K562 (cell line): Measurements from ENCODE around the gene PPM1F. TPM values are rescaled to one million over a fixed set of nuclear protein-coding genes. Genes with fewer than 3 reads are reported as not detected.

Source experiments
- BACH1 ChIP-seq: fragments of 200-800 bp; sonication (Bioruptor generic); IDR thresholded peaks from 2 replicates; pipeline ENCODE4 v1.6.1; 2016; ENCODE audit warnings: missing genetic modification characterization, missing compliant biosample characterization
- CEBPG ChIP-seq, 3 experiments: fragments of 200-800 bp in 1 of 3; sonication (Bioruptor generic) in 1 of 3; sonication (generic) in 1 of 3; formaldehyde crosslinking in 1 of 3; IDR thresholded peaks in 2 of 3; conservative IDR thresholded peaks in 1 of 3; 2 replicates each; pipeline versions ENCODE4 v1.6.1 to v1.8.0; 2016 to 2022; ENCODE audit warnings: missing compliant biosample characterization in 2 of 3, missing genetic modification characterization in 2 of 3, mild to moderate bottlenecking in 1 of 3, missing genetic modification reagents in 1 of 3
- GATAD2B ChIP-seq: fragments of 450-650 bp; IDR thresholded peaks from 2 replicates; pipeline ENCODE4 v1.6.1; 2017; ENCODE audit warnings: mild to moderate bottlenecking, borderline replicate concordance
- HDAC3 ChIP-seq: fragments of 450-650 bp; IDR thresholded peaks from 2 replicates; pipeline ENCODE4 v1.6.1; 2018; ENCODE audit warnings: borderline replicate concordance, mild to moderate bottlenecking, moderate library complexity; ENCODE audit not compliant: partially characterized antibody
- HOXB6 ChIP-seq: fragments of 250-450 bp; sonication (Bioruptor Pico); IDR thresholded peaks from 2 replicates; pipeline ENCODE4 v1.5.1; 2022; ENCODE audit warnings: mild to moderate bottlenecking, borderline replicate concordance
- MCM2 ChIP-seq: fragments of 450-650 bp; IDR thresholded peaks from 2 replicates; pipeline ENCODE4 v1.6.1; 2017; ENCODE audit warnings: low read depth, mild to moderate bottlenecking
- NBN ChIP-seq: fragments of 450-650 bp; IDR thresholded peaks from 2 replicates; pipeline ENCODE4 v1.6.1; 2016; ENCODE audit warnings: low read depth, mild to moderate bottlenecking
- PRPF4 ChIP-seq: fragments of 200-400 bp; formaldehyde crosslinking; IDR thresholded peaks from one replicate; pipeline ENCODE4 v1.6.1; 2017; ENCODE audit warnings: low read length, low read depth, mild to moderate bottlenecking; ENCODE audit not compliant: insufficient read depth, poor library complexity, severe bottlenecking
- SRSF1 ChIP-seq: fragments of 200-400 bp; formaldehyde crosslinking; IDR thresholded peaks from 2 replicates; pipeline ENCODE4 v1.6.1; 2017; ENCODE audit warnings: mild to moderate bottlenecking, low read depth, low read length, moderate library complexity
- TAF9B ChIP-seq: fragments of 450-650 bp; IDR thresholded peaks from 2 replicates; pipeline ENCODE4 v1.6.1; 2018; ENCODE audit warnings: mild to moderate bottlenecking; ENCODE audit not compliant: partially characterized antibody
- ZNF134 ChIP-seq: fragments of 250-450 bp; sonication (Bioruptor Pico); conservative IDR thresholded peaks from 2 replicates; pipeline ENCODE4 v1.4.0; 2020
- polyA plus RNA-seq, 8 experiments: library from polyadenylated mRNA; depleted of rRNA in 4 of 8; stranded (reverse) in 5 of 8; unstranded in 3 of 8; fragments of >200 nt; fragmentation: Nextera tagmentation in 2 of 8; fragmentation: Illumina TruSeq in 1 of 8; extraction: Ambion mirVana in 2 of 8; extraction: Trizol in 1 of 8; gene quantifications; 2 replicates each; pipeline versions ENCODE4 v1.2.1 to v1.2.3, GENCODE V29; 2011 to 2014; ENCODE audit warnings: inconsistent platforms in 1 of 8, missing spikeins in 1 of 8
- total RNA-seq, 7 experiments: library from RNA; depleted of rRNA in 6 of 7; stranded (reverse); fragments of >200 nt in 6 of 7; fragmentation: Illumina TruSeq in 2 of 7; extraction: Trizol in 2 of 7; gene quantifications; 2 replicates each; pipeline versions ENCODE4 v1.2.1 to v1.2.3, GENCODE V29; 2011 to 2021; ENCODE audit warnings: low replicate concordance in 1 of 7
- TF ChIP-seq, protein P1 (sequence below): sonication (generic); formaldehyde crosslinking; IDR thresholded peaks from 2 replicates; pipeline ENCODE4 v1.8.1; 2023; ENCODE audit warnings: mild to moderate bottlenecking, missing genetic modification reagents, moderate library complexity
- TF ChIP-seq, protein P2 (sequence below): sonication (generic); formaldehyde crosslinking; IDR thresholded peaks from 2 replicates; pipeline ENCODE4 v1.8.0; 2022; ENCODE audit warnings: mild to moderate bottlenecking, missing genetic modification reagents, borderline replicate concordance
- TF ChIP-seq, protein P3 (sequence below): fragments of 450-650 bp; IDR thresholded peaks from 2 replicates; pipeline ENCODE4 v1.6.1; 2018; ENCODE audit not compliant: partially characterized antibody
- TF ChIP-seq, protein P4 (sequence below): sonication (generic); formaldehyde crosslinking; IDR thresholded peaks from 2 replicates; pipeline ENCODE4 v1.8.0; 2022; ENCODE audit warnings: missing genetic modification reagents, mild to moderate bottlenecking, moderate library complexity, borderline replicate concordance

The PPM1F gene
- total and polyA plus RNA-seq, 9 of the 15 experiments (the other 6 are each of a cell fraction or from before 2014, with no cell fraction given) = 2.1 to 159 (median 64.0) TPM

DNA sequence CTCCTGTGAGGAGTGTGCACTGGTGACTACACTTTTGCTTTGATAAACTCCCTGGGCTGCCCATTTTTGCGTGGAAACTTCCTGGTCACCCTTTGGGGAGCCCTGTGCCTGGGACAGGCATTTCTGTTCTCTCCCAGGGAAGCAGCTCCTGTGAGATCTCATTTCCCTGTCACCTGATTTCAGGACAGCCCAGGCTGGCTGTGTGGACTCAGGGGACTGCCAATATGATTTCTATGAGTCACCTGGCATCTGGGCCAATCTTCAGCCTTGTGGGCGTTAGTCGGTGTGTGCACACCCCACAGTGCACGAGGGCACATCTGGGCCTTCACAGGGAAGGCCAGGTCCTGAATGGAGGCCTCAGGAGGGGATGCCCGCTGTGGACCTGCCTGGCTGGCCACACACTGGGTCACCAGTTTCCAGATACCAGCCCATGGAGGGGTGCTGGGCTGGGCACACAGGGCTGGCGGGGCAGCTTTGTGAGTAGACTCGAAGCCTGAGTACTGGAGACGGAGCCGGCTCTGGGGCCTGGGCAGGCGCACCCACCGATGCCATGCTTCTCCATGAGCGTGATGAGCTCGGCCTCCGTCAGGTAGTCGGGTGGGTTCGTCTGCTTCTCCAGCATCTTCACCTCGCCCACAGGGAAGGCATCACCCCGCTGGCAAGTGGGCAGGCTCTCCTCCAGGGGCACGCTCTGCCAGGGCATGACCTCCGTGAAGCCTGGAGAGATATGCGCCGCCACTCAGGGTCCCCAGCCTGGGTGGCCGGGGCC, 9.4 kb upstream of the PPM1F start (continued):
- TF ChIP-seq, protein P1, sequence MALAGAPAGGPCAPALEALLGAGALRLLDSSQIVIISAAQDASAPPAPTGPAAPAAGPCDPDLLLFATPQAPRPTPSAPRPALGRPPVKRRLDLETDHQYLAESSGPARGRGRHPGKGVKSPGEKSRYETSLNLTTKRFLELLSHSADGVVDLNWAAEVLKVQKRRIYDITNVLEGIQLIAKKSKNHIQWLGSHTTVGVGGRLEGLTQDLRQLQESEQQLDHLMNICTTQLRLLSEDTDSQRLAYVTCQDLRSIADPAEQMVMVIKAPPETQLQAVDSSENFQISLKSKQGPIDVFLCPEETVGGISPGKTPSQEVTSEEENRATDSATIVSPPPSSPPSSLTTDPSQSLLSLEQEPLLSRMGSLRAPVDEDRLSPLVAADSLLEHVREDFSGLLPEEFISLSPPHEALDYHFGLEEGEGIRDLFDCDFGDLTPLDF (CRISPR knock-in tag) = no peak
- TF ChIP-seq, protein P2, sequence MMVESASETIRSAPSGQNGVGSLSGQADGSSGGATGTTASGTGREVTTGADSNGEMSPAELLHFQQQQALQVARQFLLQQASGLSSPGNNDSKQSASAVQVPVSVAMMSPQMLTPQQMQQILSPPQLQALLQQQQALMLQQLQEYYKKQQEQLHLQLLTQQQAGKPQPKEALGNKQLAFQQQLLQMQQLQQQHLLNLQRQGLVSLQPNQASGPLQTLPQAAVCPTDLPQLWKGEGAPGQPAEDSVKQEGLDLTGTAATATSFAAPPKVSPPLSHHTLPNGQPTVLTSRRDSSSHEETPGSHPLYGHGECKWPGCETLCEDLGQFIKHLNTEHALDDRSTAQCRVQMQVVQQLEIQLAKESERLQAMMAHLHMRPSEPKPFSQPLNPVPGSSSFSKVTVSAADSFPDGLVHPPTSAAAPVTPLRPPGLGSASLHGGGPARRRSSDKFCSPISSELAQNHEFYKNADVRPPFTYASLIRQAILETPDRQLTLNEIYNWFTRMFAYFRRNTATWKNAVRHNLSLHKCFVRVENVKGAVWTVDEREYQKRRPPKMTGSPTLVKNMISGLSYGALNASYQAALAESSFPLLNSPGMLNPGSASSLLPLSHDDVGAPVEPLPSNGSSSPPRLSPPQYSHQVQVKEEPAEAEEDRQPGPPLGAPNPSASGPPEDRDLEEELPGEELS = no peak
- TF ChIP-seq TAF9B (no peak), HDAC3 (no peak), PRPF4 (no peak), CEBPG (CRISPR knock-in tag; IDR thresholded peaks at IDR 0.05) (no peak), CEBPG (tag; conservative IDR thresholded peaks at IDR 0.05 in 1 of 2, IDR thresholded peaks at IDR 0.05 in 1 of 2) (no peak), ZNF134 (no peak), NBN (no peak), HOXB6 (CRISPR knock-in tag) (no peak), SRSF1 (no peak), GATAD2B (no peak), MCM2 (no peak), BACH1 (tag) (no peak)
- TF ChIP-seq, protein P3, sequence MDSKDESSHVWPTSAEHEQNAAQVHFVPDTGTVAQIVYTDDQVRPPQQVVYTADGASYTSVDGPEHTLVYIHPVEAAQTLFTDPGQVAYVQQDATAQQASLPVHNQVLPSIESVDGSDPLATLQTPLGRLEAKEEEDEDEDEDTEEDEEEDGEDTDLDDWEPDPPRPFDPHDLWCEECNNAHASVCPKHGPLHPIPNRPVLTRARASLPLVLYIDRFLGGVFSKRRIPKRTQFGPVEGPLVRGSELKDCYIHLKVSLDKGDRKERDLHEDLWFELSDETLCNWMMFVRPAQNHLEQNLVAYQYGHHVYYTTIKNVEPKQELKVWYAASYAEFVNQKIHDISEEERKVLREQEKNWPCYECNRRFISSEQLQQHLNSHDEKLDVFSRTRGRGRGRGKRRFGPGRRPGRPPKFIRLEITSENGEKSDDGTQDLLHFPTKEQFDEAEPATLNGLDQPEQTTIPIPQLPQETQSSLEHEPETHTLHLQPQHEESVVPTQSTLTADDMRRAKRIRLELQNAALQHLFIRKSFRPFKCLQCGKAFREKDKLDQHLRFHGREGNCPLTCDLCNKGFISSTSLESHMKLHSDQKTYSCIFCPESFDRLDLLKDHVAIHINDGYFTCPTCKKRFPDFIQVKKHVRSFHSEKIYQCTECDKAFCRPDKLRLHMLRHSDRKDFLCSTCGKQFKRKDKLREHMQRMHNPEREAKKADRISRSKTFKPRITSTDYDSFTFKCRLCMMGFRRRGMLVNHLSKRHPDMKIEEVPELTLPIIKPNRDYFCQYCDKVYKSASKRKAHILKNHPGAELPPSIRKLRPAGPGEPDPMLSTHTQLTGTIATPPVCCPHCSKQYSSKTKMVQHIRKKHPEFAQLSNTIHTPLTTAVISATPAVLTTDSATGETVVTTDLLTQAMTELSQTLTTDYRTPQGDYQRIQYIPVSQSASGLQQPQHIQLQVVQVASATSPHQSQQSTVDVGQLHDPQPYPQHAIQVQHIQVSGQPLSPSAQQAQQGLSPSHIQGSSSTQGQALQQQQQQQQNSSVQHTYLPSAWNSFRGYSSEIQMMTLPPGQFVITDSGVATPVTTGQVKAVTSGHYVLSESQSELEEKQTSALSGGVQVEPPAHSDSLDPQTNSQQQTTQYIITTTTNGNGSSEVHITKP = no peak
- TF ChIP-seq, protein P4, sequence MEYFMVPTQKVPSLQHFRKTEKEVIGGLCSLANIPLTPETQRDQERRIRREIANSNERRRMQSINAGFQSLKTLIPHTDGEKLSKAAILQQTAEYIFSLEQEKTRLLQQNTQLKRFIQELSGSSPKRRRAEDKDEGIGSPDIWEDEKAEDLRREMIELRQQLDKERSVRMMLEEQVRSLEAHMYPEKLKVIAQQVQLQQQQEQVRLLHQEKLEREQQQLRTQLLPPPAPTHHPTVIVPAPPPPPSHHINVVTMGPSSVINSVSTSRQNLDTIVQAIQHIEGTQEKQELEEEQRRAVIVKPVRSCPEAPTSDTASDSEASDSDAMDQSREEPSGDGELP (CRISPR knock-in tag) = no peak
